Activated naive CD4-positive, alpha-beta T cell treated with anti-CD3 and anti-CD28 coated beads for 36 hours (primary cell): ENCODE measurements around the gene IPCEF1. TPM values are rescaled to one million over a fixed set of nuclear protein-coding genes. Genes with fewer than 3 reads are reported as not detected.
"Not testable (repeated sequence)": the region's sequence is repeated elsewhere in the genome, so short reads cannot be mapped to it uniquely, and the experiment has no call there.

Source experiments
- CTCF ChIA-PET: fragments of 350-600 bp; sonication (Branson Sonifier 250); formaldehyde crosslinking; loops from one replicate; lab custom pipeline; 2021; ENCODE audit warnings: antibody characterized with exemption; lab: Charles Lee
- DNase-seq: peaks from one replicate; pipeline ENCODE4 v3.0.0-alpha.2; 2020
- H3K27ac Mint-ChIP-seq: one replicate; pipeline ENCODE4 v1.8.0; 2021; ENCODE audit warnings: mild to moderate bottlenecking, mixed read lengths
- H3K27me3 Mint-ChIP-seq: one replicate; pipeline ENCODE4 v1.8.0; 2021; ENCODE audit warnings: low read depth, mixed read lengths
- H3K36me3 Mint-ChIP-seq: one replicate; pipeline ENCODE4 v1.8.0; 2021; ENCODE audit warnings: low read depth, mixed read lengths
- H3K4me1 Mint-ChIP-seq: one replicate; pipeline ENCODE4 v1.8.0; 2021; ENCODE audit warnings: low read depth, mixed read lengths
- H3K4me3 Mint-ChIP-seq: one replicate; pipeline ENCODE4 v1.8.0; 2021; ENCODE audit warnings: mild to moderate bottlenecking, moderate library complexity, mixed read lengths
- H3K9me3 Mint-ChIP-seq: one replicate; pipeline ENCODE4 v1.8.0; 2021; ENCODE audit warnings: mixed read lengths
- intact Hi-C: fragments of 100-400 bp; cut with micrococcal nuclease; formaldehyde crosslinking; loops from one replicate; pipeline ENCODE4 v1.15.1; 2023
- total RNA-seq, 2 experiments: library from RNA; stranded (reverse); gene quantifications; one replicate each; pipeline ENCODE4 v1.2.3, GENCODE V29; 2021

The IPCEF1 gene
- total RNA-seq, 2 experiments from 2014 or later, result 24.4 to 25.2 TPM

GRCh38 chr6:154303642-154304041 is 53.0 kb downstream of the IPCEF1 start:
- not testable (repeated sequence) for H3K36me3 Mint-ChIP-seq, H3K4me3 Mint-ChIP-seq, H3K27ac Mint-ChIP-seq, H3K9me3 Mint-ChIP-seq, DNase-seq, H3K27me3 Mint-ChIP-seq, H3K4me1 Mint-ChIP-seq
- intact Hi-C loops, result loop anchor here (2.0 kb wide), 1 partner anchor 65 kb away; no protein-coding TSS in a partner anchor
- CTCF ChIA-PET, result interaction anchor here (0.6 to 2.7 kb wide), 2 partner anchors 67 to 151 kb away, joined by 3 to 7 read pairs; no protein-coding TSS in a partner anchor

- H3K4me1 Mint-ChIP-seq, result peaks cover 8% of the 10 kb centered on the region
- DNase-seq, result peak; percentile 56
- H3K36me3 Mint-ChIP-seq, result no peaks in the 10 kb centered on the region
- CTCF ChIA-PET, result interaction anchor here (0.9 to 2.7 kb wide), 2 partner anchors 69 to 116 kb away, joined by 3 to 7 read pairs; no protein-coding TSS in a partner anchor
- H3K9me3 Mint-ChIP-seq, result no peaks in the 10 kb centered on the region
- no peak overlapping the region for H3K27ac Mint-ChIP-seq
- intact Hi-C loops, result loop anchor here (1.0 to 2.0 kb wide), 2 partner anchors 51 to 67 kb away; no protein-coding TSS in a partner anchor
- H3K27me3 Mint-ChIP-seq, result peaks cover 3% of the 10 kb centered on the region
- no peak overlapping the region for H3K4me3 Mint-ChIP-seq
Measured at GRCh38 chr6:154301839-154302752, 54.5 kb downstream of the IPCEF1 start.

GRCh38 chr6:154301086-154301625 is 55.4 kb downstream of the IPCEF1 start:
- H3K4me1 Mint-ChIP-seq, result peaks cover 8% of the 10 kb centered on the region
- H3K4me3 Mint-ChIP-seq, result no peak overlapping the region
- H3K27ac Mint-ChIP-seq, result no peak overlapping the region
- CTCF ChIA-PET, result interaction anchor here (1.1 to 2.7 kb wide), 2 partner anchors 69 to 70 kb away, joined by 5 to 7 read pairs; no protein-coding TSS in a partner anchor
- no peak for DNase-seq
- no peaks in the 10 kb centered on the region for H3K36me3 Mint-ChIP-seq
- H3K9me3 Mint-ChIP-seq, result no peaks in the 10 kb centered on the region
- H3K27me3 Mint-ChIP-seq, result peaks cover 3% of the 10 kb centered on the region
- intact Hi-C loops, result no loop called here

GRCh38 chr6:154298297-154298696 is 58.3 kb downstream of the IPCEF1 start:
- CTCF ChIA-PET, result interaction anchor here (0.9 to 1.5 kb wide), 2 partner anchors 11 to 21 kb away, joined by 3 read pairs; no protein-coding TSS in a partner anchor
- no peak overlapping the region for H3K4me3 Mint-ChIP-seq
- no peaks in the 10 kb centered on the region for H3K9me3 Mint-ChIP-seq
- peaks cover 8% of the 10 kb centered on the region for H3K4me1 Mint-ChIP-seq
- intact Hi-C loops, result no loop called here
- no peak for DNase-seq
- no peaks in the 10 kb centered on the region for H3K36me3 Mint-ChIP-seq
- H3K27me3 Mint-ChIP-seq, result peaks cover 3% of the 10 kb centered on the region
- H3K27ac Mint-ChIP-seq, result no peak overlapping the region

GRCh38 chr6:154297721-154298120 is 58.9 kb downstream of the IPCEF1 start:
- Mint-ChIP-seq H3K27me3 (peaks cover 3% of the 10 kb centered on the region), H3K9me3 (no peaks in the 10 kb centered on the region), H3K4me1 (peaks cover 8% of the 10 kb centered on the region), H3K4me3 (no peak overlapping the region), H3K36me3 (no peaks in the 10 kb centered on the region), H3K27ac (no peak overlapping the region)
- no peak for DNase-seq
- intact Hi-C loops, result no loop called here
- CTCF ChIA-PET, result interaction anchor here (0.9 to 1.5 kb wide), 2 partner anchors 10 to 21 kb away, joined by 3 read pairs; no protein-coding TSS in a partner anchor

- CTCF ChIA-PET, result interaction anchor here (1.5 kb wide), 1 partner anchor 9 kb away, joined by 3 read pairs; no protein-coding TSS in a partner anchor
- H3K4me3 Mint-ChIP-seq, result no peak overlapping the region
- H3K27ac Mint-ChIP-seq, result no peak overlapping the region
- no peak for DNase-seq
- intact Hi-C loops, result no loop called here
- H3K27me3 Mint-ChIP-seq, result peaks cover 3% of the 10 kb centered on the region
- no peaks in the 10 kb centered on the region for H3K36me3 Mint-ChIP-seq
- no peaks in the 10 kb centered on the region for H3K9me3 Mint-ChIP-seq
- peaks cover 5% of the 10 kb centered on the region for H3K4me1 Mint-ChIP-seq
Measured at GRCh38 chr6:154297210-154297609, 59.4 kb downstream of the IPCEF1 start.

- no peak overlapping the region for H3K4me3 Mint-ChIP-seq
- no peak for DNase-seq
- no peaks in the 10 kb centered on the region for H3K9me3 Mint-ChIP-seq
- intact Hi-C loops, result no loop called here
- no peak overlapping the region for H3K27ac Mint-ChIP-seq
- H3K4me1 Mint-ChIP-seq, result no peaks in the 10 kb centered on the region
- CTCF ChIA-PET, result interaction anchor here (1.0 kb wide), 1 partner anchor 19 kb away, joined by 3 read pairs; no protein-coding TSS in a partner anchor
- H3K27me3 Mint-ChIP-seq, result peaks cover 3% of the 10 kb centered on the region
- no peaks in the 10 kb centered on the region for H3K36me3 Mint-ChIP-seq
Measured at GRCh38 chr6:154295733-154296132, 60.9 kb downstream of the IPCEF1 start.

- H3K27me3 Mint-ChIP-seq, result no peaks in the 10 kb centered on the region
- H3K4me3 Mint-ChIP-seq, result no peak overlapping the region
- CTCF ChIA-PET, result interaction anchor here (1.1 to 1.6 kb wide), 2 partner anchors 46 to 78 kb away, joined by 3 to 6 read pairs; no protein-coding TSS in a partner anchor
- intact Hi-C loops, result no loop called here
- DNase-seq, result no peak
- H3K27ac Mint-ChIP-seq, result no peak overlapping the region
- no peaks in the 10 kb centered on the region for H3K36me3 Mint-ChIP-seq
- H3K9me3 Mint-ChIP-seq, result no peaks in the 10 kb centered on the region
- H3K4me1 Mint-ChIP-seq, result no peaks in the 10 kb centered on the region
Measured at GRCh38 chr6:154292855-154293519, 63.6 kb downstream of the IPCEF1 start.

GRCh38 chr6:154292066-154292465 is 64.5 kb downstream of the IPCEF1 start:
- Mint-ChIP-seq H3K9me3 (no peaks in the 10 kb centered on the region), H3K27me3 (no peaks in the 10 kb centered on the region), H3K4me1 (no peaks in the 10 kb centered on the region), H3K4me3 (no peak overlapping the region), H3K36me3 (no peaks in the 10 kb centered on the region), H3K27ac (no peak overlapping the region)
- CTCF ChIA-PET, result interaction anchor here (1.6 kb wide), 1 partner anchor 45 kb away, joined by 6 read pairs; no protein-coding TSS in a partner anchor
- intact Hi-C loops, result no loop called here
- no peak for DNase-seq

GRCh38 chr6:154289818-154290508 is 66.6 kb downstream of the IPCEF1 start:
- intact Hi-C loops, result no loop called here
- Mint-ChIP-seq H3K4me3 (no peak overlapping the region), H3K9me3 (no peaks in the 10 kb centered on the region), H3K36me3 (no peaks in the 10 kb centered on the region), H3K27me3 (no peaks in the 10 kb centered on the region), H3K27ac (no peak overlapping the region), H3K4me1 (peaks cover 4% of the 10 kb centered on the region)
- CTCF ChIA-PET, result interaction anchor here (1.3 kb wide), 1 partner anchor 12 kb away, joined by 5 read pairs; no protein-coding TSS in a partner anchor
- no peak for DNase-seq

- intact Hi-C loops, result no loop called here
- H3K36me3 Mint-ChIP-seq, result no peaks in the 10 kb centered on the region
- H3K27me3 Mint-ChIP-seq, result no peaks in the 10 kb centered on the region
- no peak overlapping the region for H3K4me3 Mint-ChIP-seq
- DNase-seq, result no peak
- CTCF ChIA-PET, result interaction anchor here (1.0 to 3.3 kb wide), 3 partner anchors 9 to 131 kb away, joined by 3 to 15 read pairs (median 5); no protein-coding TSS in a partner anchor
- no peak overlapping the region for H3K27ac Mint-ChIP-seq
- peaks cover 2% of the 10 kb centered on the region for H3K9me3 Mint-ChIP-seq
- H3K4me1 Mint-ChIP-seq, result peaks cover 4% of the 10 kb centered on the region
Measured at GRCh38 chr6:154285826-154286225, 70.8 kb downstream of the IPCEF1 start.
